GM18499 (cell line): Measurements from ENCODE around the gene MAP1B.

Source experiments
- ATAC-seq: cut with Tn5 transposase; IDR thresholded peaks from one replicate; pipeline ENCODE4 v1.9.1; 2021; ENCODE audit warnings: moderate number of reproducible peaks; ENCODE audit not compliant: insufficient read depth, unreplicated experiment

The MAP1B gene

GRCh38 chr5:72241346-72242003 lies 134.2 kb downstream of the MAP1B start:
- ATAC-seq: no peak

GRCh38 chr5:72242796-72243475 lies 135.7 kb downstream of the MAP1B start:
- ATAC-seq: no peak

GRCh38 chr5:72243706-72244105 lies 136.4 kb downstream of the MAP1B start:
- ATAC-seq: no peak

- no peak for ATAC-seq
These were observed 137.6 kb downstream of the MAP1B start for GRCh38 chr5:72244862-72245371.

- no peak for ATAC-seq
These were observed 138.3 kb downstream of the MAP1B start for GRCh38 chr5:72245546-72245945.

GRCh38 chr5:72245951-72246532 lies 138.8 kb downstream of the MAP1B start:
- ATAC-seq: no peak

GRCh38 chr5:72246954-72247442 lies 139.7 kb downstream of the MAP1B start:
- ATAC-seq: no peak

- ATAC-seq: no peak
These were observed 141.2 kb downstream of the MAP1B start for GRCh38 chr5:72248410-72248981.

- ATAC-seq: no peak
These were observed 144.1 kb downstream of the MAP1B start for GRCh38 chr5:72251386-72251785.

GRCh38 chr5:72252008-72252407 lies 144.7 kb downstream of the MAP1B start:
- no peak for ATAC-seq

GRCh38 chr5:72252574-72253155 lies 145.4 kb downstream of the MAP1B start:
- no peak for ATAC-seq

- no peak for ATAC-seq
These were observed 148.0 kb downstream of the MAP1B start for GRCh38 chr5:72255237-72255636.

GRCh38 chr5:72255670-72256069 lies 148.4 kb downstream of the MAP1B start:
- ATAC-seq: no peak

- no peak for ATAC-seq
These were observed 149.3 kb downstream of the MAP1B start for GRCh38 chr5:72256536-72256935.
